HG03432 (cell line): ENCODE measurements around the gene SLC25A44.
"Not testable (repeated sequence)": the region's sequence is repeated elsewhere in the genome, so short reads cannot be mapped to it uniquely, and the experiment has no call there.

Source experiments
- ATAC-seq: cut with Tn5 transposase; IDR thresholded peaks from one replicate; pipeline ENCODE4 v1.9.1; 2021; ENCODE audit warnings: mild to moderate bottlenecking, moderate library complexity; ENCODE audit not compliant: unreplicated experiment

Gene SLC25A44

GRCh38 chr1:156203331-156203730, 9.4 kb downstream of the SLC25A44 start:
- no peak for ATAC-seq

- ATAC-seq = no peak
Observed at GRCh38 chr1:156204686-156205085, 10.8 kb downstream of the SLC25A44 start.

GRCh38 chr1:156211243-156211642, 17.3 kb downstream of the SLC25A44 start:
- no peak for ATAC-seq

- ATAC-seq = no peak
Observed at GRCh38 chr1:156212130-156212529, 18.2 kb downstream of the SLC25A44 start.

- peak; percentile 88 for ATAC-seq
Observed at GRCh38 chr1:156212833-156213643, 19.1 kb downstream of the SLC25A44 start, which contains the start of gene PMF1. PMF1 (plus strand) TSS chr1:156213007; CDS start chr1:156213016, 9 bp downstream.

- ATAC-seq = no peak
Observed at GRCh38 chr1:156213644-156213966, 19.7 kb downstream of the SLC25A44 start.

- no peak for ATAC-seq
Observed at GRCh38 chr1:156214024-156214748, 20.3 kb downstream of the SLC25A44 start.

- not testable (repeated sequence) for ATAC-seq
Observed at GRCh38 chr1:156216361-156217086, 22.6 kb downstream of the SLC25A44 start.

GRCh38 chr1:156217871-156218270, 24.0 kb downstream of the SLC25A44 start:
- no peak for ATAC-seq

GRCh38 chr1:156220226-156220625, 26.3 kb downstream of the SLC25A44 start:
- no peak for ATAC-seq

- no peak for ATAC-seq
Observed at GRCh38 chr1:156221986-156222692, 28.2 kb downstream of the SLC25A44 start.

GRCh38 chr1:156225677-156226014, 31.7 kb downstream of the SLC25A44 start:
- peak; percentile 5 for ATAC-seq

GRCh38 chr1:156226116-156226538, 32.2 kb downstream of the SLC25A44 start:
- ATAC-seq = peak; percentile 80

GRCh38 chr1:156226782-156227181, 32.9 kb downstream of the SLC25A44 start:
- no peak for ATAC-seq

GRCh38 chr1:156228501-156228900, 34.6 kb downstream of the SLC25A44 start:
- ATAC-seq = no peak

GRCh38 chr1:156229809-156230472, 36.0 kb downstream of the SLC25A44 start:
- no peak for ATAC-seq

GRCh38 chr1:156230473-156230837, 36.6 kb downstream of the SLC25A44 start:
- ATAC-seq = no peak

GRCh38 chr1:156232201-156232894, 38.4 kb downstream of the SLC25A44 start:
- no peak for ATAC-seq

GRCh38 chr1:156233426-156234127, 39.7 kb downstream of the SLC25A44 start:
- ATAC-seq = no peak
